Measurements from ENCODE around the gene CASKIN1.

DNA sequence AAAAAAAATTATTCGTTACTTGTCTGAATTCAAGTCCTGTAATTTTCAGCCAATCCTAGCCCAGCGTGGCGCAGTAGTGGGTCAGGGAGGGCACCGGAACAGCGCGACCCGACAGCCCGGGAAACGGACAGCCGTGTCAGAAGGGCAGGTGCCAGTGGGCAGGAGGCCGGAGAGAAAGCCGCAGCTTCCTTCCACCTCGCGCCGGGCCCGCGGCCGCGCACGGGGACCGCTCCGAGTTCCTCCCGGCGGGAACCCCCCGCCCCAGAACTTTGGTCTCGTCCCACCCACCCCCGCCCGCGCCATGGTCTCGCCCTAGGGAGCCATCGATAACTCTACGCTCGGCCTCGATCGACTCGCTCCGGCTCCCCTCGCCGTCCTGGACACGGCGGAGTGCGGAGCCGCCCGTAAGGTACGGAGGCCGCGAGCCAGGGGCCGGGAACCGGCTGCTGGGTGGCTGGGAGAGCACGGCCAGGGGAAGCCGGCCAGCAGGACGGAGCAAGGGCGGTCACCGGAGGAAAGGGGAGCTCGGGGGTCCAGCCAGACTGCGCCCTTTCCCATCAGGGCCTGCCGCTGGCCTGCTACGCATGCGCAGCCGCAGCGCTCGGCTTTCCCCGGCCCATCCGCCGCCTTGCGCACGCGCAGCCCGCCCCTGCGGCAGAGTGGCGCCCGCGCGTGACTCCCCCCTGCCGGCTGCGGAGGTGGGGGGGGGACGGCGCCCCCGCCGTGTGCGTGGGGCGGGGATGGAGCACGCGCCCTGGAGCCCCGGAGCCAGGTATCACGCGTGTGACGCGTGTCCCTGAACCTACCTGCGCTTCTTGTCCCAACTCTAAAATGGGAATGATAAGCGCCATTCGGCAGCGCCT is 8.9 kb upstream of the CASKIN1 start, which contains the start of gene MLST8:
- TF ChIP-seq CTCF (IDR thresholded peaks at IDR 0.05; ENCODE audit: low read depth, low read length) (no peak), EZH2phosphoT487 (IDR thresholded peaks at IDR 0.05; ENCODE audit: low read depth) (no peak)

All from OCI-LY3 (cell line).